Measurements from ENCODE around the gene ANK3.

Gene ANK3

GRCh38 chr10:60134548-60134947 lies 255.1 kb downstream of the ANK3 start:
- DNase-seq = no peak

GRCh38 chr10:60130130-60130579 lies 259.5 kb downstream of the ANK3 start:
- DNase-seq = no peak

GRCh38 chr10:60125895-60126294 lies 263.8 kb downstream of the ANK3 start:
- no peak for DNase-seq

- DNase-seq = no peak
These were observed 265.1 kb downstream of the ANK3 start for GRCh38 chr10:60124536-60124935.

- no peak for DNase-seq
These were observed 266.0 kb downstream of the ANK3 start for GRCh38 chr10:60123668-60124067.

- no peak for DNase-seq
These were observed 266.5 kb downstream of the ANK3 start for GRCh38 chr10:60123172-60123571.

- DNase-seq = no peak
These were observed 267.5 kb downstream of the ANK3 start for GRCh38 chr10:60122190-60122589.

GRCh38 chr10:60114765-60115586 lies 274.7 kb downstream of the ANK3 start:
- no peak for DNase-seq

GRCh38 chr10:60110739-60111138 lies 278.9 kb downstream of the ANK3 start:
- DNase-seq = no peak

- no peak for DNase-seq
These were observed 282.2 kb downstream of the ANK3 start for GRCh38 chr10:60107308-60107976.

- no peak for DNase-seq
These were observed 284.4 kb downstream of the ANK3 start for GRCh38 chr10:60105295-60105695.

- no peak for DNase-seq
These were observed 287.9 kb downstream of the ANK3 start for GRCh38 chr10:60101821-60102220.

GRCh38 chr10:60099998-60100747 lies 289.5 kb downstream of the ANK3 start:
- no peak for DNase-seq

GRCh38 chr10:60098677-60099601 lies 290.7 kb downstream of the ANK3 start:
- DNase-seq = no peak

- DNase-seq = no peak
These were observed 292.7 kb downstream of the ANK3 start for GRCh38 chr10:60096761-60097513.

- no peak for DNase-seq
These were observed 296.4 kb downstream of the ANK3 start for GRCh38 chr10:60093317-60093716.

- no peak for DNase-seq
These were observed 302.8 kb downstream of the ANK3 start for GRCh38 chr10:60086862-60087261.

GRCh38 chr10:60086421-60086820 lies 303.3 kb downstream of the ANK3 start:
- no peak for DNase-seq

GRCh38 chr10:60082744-60083344 lies 306.8 kb downstream of the ANK3 start:
- no peak for DNase-seq

- no peak for DNase-seq
These were observed 307.3 kb downstream of the ANK3 start for GRCh38 chr10:60082341-60082740.
